WTC11 (cell line): Measurements from ENCODE around the gene TCF12. TPM values are rescaled to one million over a fixed set of nuclear protein-coding genes. Genes with fewer than 3 reads are reported as not detected.
"Not testable (repeated sequence)": the region's sequence is repeated elsewhere in the genome, so short reads cannot be mapped to it uniquely, and the experiment has no call there.

ENCODE experiments used
- ATAC-seq: fragments of 200-7000 bp; cut with Tn5 transposase; 2 replicates; pipeline ENCODE4 v1.10.0; 2021; ENCODE audit warnings: mild to moderate bottlenecking, moderate library complexity
- CTCF ChIA-PET: fragments of 300-600 bp; sonication (Branson Sonifier 250); formaldehyde crosslinking; loops from one replicate; lab custom pipeline; 2021; ENCODE audit warnings: antibody characterized with exemption; lab: Charles Lee
- POLR2A ChIA-PET: fragments of 350-600 bp; sonication (Branson Sonifier 250); formaldehyde crosslinking; loops from one replicate; lab custom pipeline; 2021; ENCODE audit warnings: antibody characterized with exemption; lab: Charles Lee
- DNase-seq: peaks from one replicate; pipeline ENCODE4 v3.0.0; 2021; ENCODE audit warnings: low spot score
- H3K27ac Mint-ChIP-seq: 2 replicates; pipeline ENCODE4 v1.8.0; 2021; ENCODE audit warnings: mixed read lengths
- H3K27me3 Mint-ChIP-seq: 2 replicates; pipeline ENCODE4 v1.8.0; 2021; ENCODE audit warnings: low read depth, mild to moderate bottlenecking, moderate library complexity, mixed read lengths
- H3K36me3 Mint-ChIP-seq: 2 replicates; pipeline ENCODE4 v1.8.0; 2021; ENCODE audit warnings: mixed read lengths
- H3K4me1 Mint-ChIP-seq: 2 replicates; pipeline ENCODE4 v1.8.0; 2022; ENCODE audit warnings: mixed read lengths
- H3K4me3 Mint-ChIP-seq: 2 replicates; pipeline ENCODE4 v1.8.0; 2021; ENCODE audit warnings: mild to moderate bottlenecking, moderate library complexity, mixed read lengths
- H3K9me3 Mint-ChIP-seq: 2 replicates; pipeline ENCODE4 v1.8.0; 2021; ENCODE audit warnings: mixed read lengths
- CBFB ChIP-seq: sonication (generic); formaldehyde crosslinking; IDR thresholded peaks from 2 replicates; pipeline ENCODE4 v1.8.1; 2022; ENCODE audit warnings: mild to moderate bottlenecking, low read depth, missing genetic modification reagents
- GABPB1 ChIP-seq: sonication (generic); formaldehyde crosslinking; IDR thresholded peaks from 2 replicates; pipeline ENCODE4 v1.8.1; 2023; ENCODE audit warnings: mild to moderate bottlenecking, missing genetic modification reagents
- JUN ChIP-seq: sonication (generic); formaldehyde crosslinking; IDR thresholded peaks from 2 replicates; pipeline ENCODE4 v1.8.0; 2023; ENCODE audit warnings: mild to moderate bottlenecking, missing genetic modification reagents
- NR2C2 ChIP-seq: sonication (generic); formaldehyde crosslinking; IDR thresholded peaks from 2 replicates; pipeline ENCODE4 v1.8.0; 2022; ENCODE audit warnings: mild to moderate bottlenecking, missing genetic modification reagents
- RORB ChIP-seq: fragments of 250-450 bp; sonication (Bioruptor Pico); IDR thresholded peaks from 2 replicates; pipeline ENCODE4 v1.9.0; 2021; ENCODE audit warnings: mild to moderate bottlenecking
- TEAD1 ChIP-seq: sonication (generic); formaldehyde crosslinking; IDR thresholded peaks from 2 replicates; pipeline ENCODE4 v1.8.0; 2022; ENCODE audit warnings: mild to moderate bottlenecking, missing genetic modification reagents
- USF2 ChIP-seq: sonication (generic); formaldehyde crosslinking; IDR thresholded peaks from 2 replicates; pipeline ENCODE4 v1.8.1; 2023; ENCODE audit warnings: mild to moderate bottlenecking, missing genetic modification reagents, moderate library complexity
- ZNF219 ChIP-seq: sonication (generic); formaldehyde crosslinking; IDR thresholded peaks from 2 replicates; pipeline ENCODE4 v1.8.0; 2023; ENCODE audit warnings: missing genetic modification reagents, mild to moderate bottlenecking, borderline replicate concordance
- ZNF416 ChIP-seq: fragments of 250-450 bp; sonication (Bioruptor Pico); IDR thresholded peaks from 2 replicates; pipeline ENCODE4 v1.9.0; 2021; ENCODE audit warnings: mild to moderate bottlenecking, inconsistent platforms
- total RNA-seq: library from RNA; stranded (reverse); gene quantifications from 3 replicates; pipeline ENCODE4 v1.2.3, GENCODE V29; 2021
- TF ChIP-seq, protein P1 (sequence below): sonication (generic); formaldehyde crosslinking; IDR thresholded peaks from 2 replicates; pipeline ENCODE4 v1.8.1; 2022; ENCODE audit warnings: low read depth, missing genetic modification reagents, borderline replicate concordance
- TF ChIP-seq, protein P2 (sequence below): sonication (generic); formaldehyde crosslinking; IDR thresholded peaks from 2 replicates; pipeline ENCODE4 v1.8.0; 2023; ENCODE audit warnings: missing genetic modification reagents
- TF ChIP-seq, protein P3 (sequence below): fragments of 250-450 bp; sonication (Bioruptor Pico); IDR thresholded peaks from 2 replicates; pipeline ENCODE4 v1.9.0; 2021; ENCODE audit warnings: mild to moderate bottlenecking
- TF ChIP-seq, protein P4 (sequence below): sonication (generic); formaldehyde crosslinking; IDR thresholded peaks from 2 replicates; pipeline ENCODE4 v1.8.1; 2023; ENCODE audit warnings: mild to moderate bottlenecking, missing genetic modification reagents

TCF12 gene
- total RNA-seq, 1 experiment from 2014 or later, result 73.2 TPM

DNA sequence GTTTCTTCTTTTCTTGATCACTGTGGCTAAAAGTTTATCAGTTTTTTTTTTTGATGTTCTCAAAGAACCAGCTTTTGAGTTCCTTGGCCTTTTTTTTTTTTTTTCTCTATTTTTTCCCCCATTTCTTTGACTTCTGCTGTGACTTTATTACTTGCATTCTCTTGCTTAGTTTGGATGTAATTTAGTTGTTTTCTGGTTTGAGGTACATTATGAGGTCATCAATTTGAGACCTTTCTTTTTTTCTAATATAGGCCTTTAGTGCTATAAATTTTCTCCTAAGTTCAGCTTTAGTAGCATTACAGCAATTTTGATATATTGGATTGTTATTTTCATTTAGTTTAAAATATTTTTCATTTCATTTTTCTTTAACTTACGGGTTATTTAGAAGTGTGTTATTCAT lies 35.3 kb downstream of the TCF12 start (continued):
- TF ChIP-seq RORB (CRISPR knock-in tag) (no peak), NR2C2 (CRISPR knock-in tag) (no peak), TEAD1 (CRISPR knock-in tag) (no peak), JUN (CRISPR knock-in tag) (no peak), CBFB (CRISPR knock-in tag) (no peak), USF2 (CRISPR knock-in tag) (no peak)
- TF ChIP-seq, protein P1, sequence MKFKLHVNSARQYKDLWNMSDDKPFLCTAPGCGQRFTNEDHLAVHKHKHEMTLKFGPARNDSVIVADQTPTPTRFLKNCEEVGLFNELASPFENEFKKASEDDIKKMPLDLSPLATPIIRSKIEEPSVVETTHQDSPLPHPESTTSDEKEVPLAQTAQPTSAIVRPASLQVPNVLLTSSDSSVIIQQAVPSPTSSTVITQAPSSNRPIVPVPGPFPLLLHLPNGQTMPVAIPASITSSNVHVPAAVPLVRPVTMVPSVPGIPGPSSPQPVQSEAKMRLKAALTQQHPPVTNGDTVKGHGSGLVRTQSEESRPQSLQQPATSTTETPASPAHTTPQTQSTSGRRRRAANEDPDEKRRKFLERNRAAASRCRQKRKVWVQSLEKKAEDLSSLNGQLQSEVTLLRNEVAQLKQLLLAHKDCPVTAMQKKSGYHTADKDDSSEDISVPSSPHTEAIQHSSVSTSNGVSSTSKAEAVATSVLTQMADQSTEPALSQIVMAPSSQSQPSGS (CRISPR knock-in tag), result no peak

GRCh38 chr15:56955011-56955410 lies 36.6 kb downstream of the TCF12 start:
- ATAC-seq, POLR2A ChIA-PET, H3K27me3 Mint-ChIP-seq, H3K27ac Mint-ChIP-seq, CTCF ChIA-PET, DNase-seq, H3K4me3 Mint-ChIP-seq: not testable (repeated sequence)
- Mint-ChIP-seq H3K36me3 (peaks cover 30% of the 10 kb centered on the region), H3K9me3 (peaks cover 31% of the 10 kb centered on the region), H3K4me1 (peaks cover 31% of the 10 kb centered on the region)

- no peak overlapping the region for H3K4me3 Mint-ChIP-seq
- peaks cover 33% of the 10 kb centered on the region for H3K4me1 Mint-ChIP-seq
- TF ChIP-seq, protein P2, sequence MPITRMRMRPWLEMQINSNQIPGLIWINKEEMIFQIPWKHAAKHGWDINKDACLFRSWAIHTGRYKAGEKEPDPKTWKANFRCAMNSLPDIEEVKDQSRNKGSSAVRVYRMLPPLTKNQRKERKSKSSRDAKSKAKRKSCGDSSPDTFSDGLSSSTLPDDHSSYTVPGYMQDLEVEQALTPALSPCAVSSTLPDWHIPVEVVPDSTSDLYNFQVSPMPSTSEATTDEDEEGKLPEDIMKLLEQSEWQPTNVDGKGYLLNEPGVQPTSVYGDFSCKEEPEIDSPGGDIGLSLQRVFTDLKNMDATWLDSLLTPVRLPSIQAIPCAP (CRISPR knock-in tag), result no peak
- TF ChIP-seq, protein P3, sequence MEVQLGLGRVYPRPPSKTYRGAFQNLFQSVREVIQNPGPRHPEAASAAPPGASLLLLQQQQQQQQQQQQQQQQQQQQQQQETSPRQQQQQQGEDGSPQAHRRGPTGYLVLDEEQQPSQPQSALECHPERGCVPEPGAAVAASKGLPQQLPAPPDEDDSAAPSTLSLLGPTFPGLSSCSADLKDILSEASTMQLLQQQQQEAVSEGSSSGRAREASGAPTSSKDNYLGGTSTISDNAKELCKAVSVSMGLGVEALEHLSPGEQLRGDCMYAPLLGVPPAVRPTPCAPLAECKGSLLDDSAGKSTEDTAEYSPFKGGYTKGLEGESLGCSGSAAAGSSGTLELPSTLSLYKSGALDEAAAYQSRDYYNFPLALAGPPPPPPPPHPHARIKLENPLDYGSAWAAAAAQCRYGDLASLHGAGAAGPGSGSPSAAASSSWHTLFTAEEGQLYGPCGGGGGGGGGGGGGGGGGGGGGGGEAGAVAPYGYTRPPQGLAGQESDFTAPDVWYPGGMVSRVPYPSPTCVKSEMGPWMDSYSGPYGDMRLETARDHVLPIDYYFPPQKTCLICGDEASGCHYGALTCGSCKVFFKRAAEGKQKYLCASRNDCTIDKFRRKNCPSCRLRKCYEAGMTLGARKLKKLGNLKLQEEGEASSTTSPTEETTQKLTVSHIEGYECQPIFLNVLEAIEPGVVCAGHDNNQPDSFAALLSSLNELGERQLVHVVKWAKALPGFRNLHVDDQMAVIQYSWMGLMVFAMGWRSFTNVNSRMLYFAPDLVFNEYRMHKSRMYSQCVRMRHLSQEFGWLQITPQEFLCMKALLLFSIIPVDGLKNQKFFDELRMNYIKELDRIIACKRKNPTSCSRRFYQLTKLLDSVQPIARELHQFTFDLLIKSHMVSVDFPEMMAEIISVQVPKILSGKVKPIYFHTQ (CRISPR knock-in tag), result no peak
- no peak for TF ChIP-seq ZNF416
- TF ChIP-seq, protein P4, sequence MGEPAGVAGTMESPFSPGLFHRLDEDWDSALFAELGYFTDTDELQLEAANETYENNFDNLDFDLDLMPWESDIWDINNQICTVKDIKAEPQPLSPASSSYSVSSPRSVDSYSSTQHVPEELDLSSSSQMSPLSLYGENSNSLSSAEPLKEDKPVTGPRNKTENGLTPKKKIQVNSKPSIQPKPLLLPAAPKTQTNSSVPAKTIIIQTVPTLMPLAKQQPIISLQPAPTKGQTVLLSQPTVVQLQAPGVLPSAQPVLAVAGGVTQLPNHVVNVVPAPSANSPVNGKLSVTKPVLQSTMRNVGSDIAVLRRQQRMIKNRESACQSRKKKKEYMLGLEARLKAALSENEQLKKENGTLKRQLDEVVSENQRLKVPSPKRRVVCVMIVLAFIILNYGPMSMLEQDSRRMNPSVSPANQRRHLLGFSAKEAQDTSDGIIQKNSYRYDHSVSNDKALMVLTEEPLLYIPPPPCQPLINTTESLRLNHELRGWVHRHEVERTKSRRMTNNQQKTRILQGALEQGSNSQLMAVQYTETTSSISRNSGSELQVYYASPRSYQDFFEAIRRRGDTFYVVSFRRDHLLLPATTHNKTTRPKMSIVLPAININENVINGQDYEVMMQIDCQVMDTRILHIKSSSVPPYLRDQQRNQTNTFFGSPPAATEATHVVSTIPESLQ (CRISPR knock-in tag), result no peak
- no peak for TF ChIP-seq GABPB1 (CRISPR knock-in tag)
- H3K27me3 Mint-ChIP-seq, result no peaks in the 10 kb centered on the region
- ChIA-PET POLR2A (no interaction called here), CTCF (no interaction called here)
- ATAC-seq (no peak), DNase-seq (no peak)
- H3K36me3 Mint-ChIP-seq, result peaks cover 26% of the 10 kb centered on the region
- H3K27ac Mint-ChIP-seq, result no peak overlapping the region
- H3K9me3 Mint-ChIP-seq, result peaks cover 31% of the 10 kb centered on the region
These were observed 38.1 kb downstream of the TCF12 start for GRCh38 chr15:56956538-56956937.

GRCh38 chr15:56957812-56958406 lies 39.5 kb downstream of the TCF12 start:
- peaks cover 23% of the 10 kb centered on the region for H3K36me3 Mint-ChIP-seq
- H3K4me1 Mint-ChIP-seq, result peaks cover 44% of the 10 kb centered on the region
- DNase-seq, result no peak
- POLR2A ChIA-PET, result no interaction called here
- CTCF ChIA-PET, result no interaction called here
- ATAC-seq, result peak; percentile 83
- peaks cover 22% of the 10 kb centered on the region for H3K9me3 Mint-ChIP-seq
- H3K27ac Mint-ChIP-seq, result peak overlapping the region; percentile 88
- no peaks in the 10 kb centered on the region for H3K27me3 Mint-ChIP-seq
- H3K4me3 Mint-ChIP-seq, result peak overlapping the region; percentile 24; the same call in 1 of the 2 replicates
- no peak for TF ChIP-seq ZNF219 (CRISPR knock-in tag)
